HG02642 (cell line): ENCODE measurements around the gene CCDC70.
"Not testable (repeated sequence)": the region's sequence is repeated elsewhere in the genome, so short reads cannot be mapped to it uniquely, and the experiment has no call there.

ENCODE experiments used
- ATAC-seq: cut with Tn5 transposase; IDR thresholded peaks from one replicate; pipeline ENCODE4 v1.9.1; 2021; ENCODE audit warnings: mild to moderate bottlenecking; ENCODE audit not compliant: unreplicated experiment, poor library complexity

CCDC70 gene

GRCh38 chr13:51900471-51900870 lies 38.7 kb downstream of the CCDC70 start:
- ATAC-seq, result no peak

GRCh38 chr13:51902776-51903175 lies 41.0 kb downstream of the CCDC70 start:
- ATAC-seq, result no peak

- no peak for ATAC-seq
Observed at GRCh38 chr13:51905787-51906186, 44.0 kb downstream of the CCDC70 start.

- no peak for ATAC-seq
Observed at GRCh38 chr13:51906581-51906980, 44.8 kb downstream of the CCDC70 start.

GRCh38 chr13:51907040-51907732 lies 45.4 kb downstream of the CCDC70 start:
- no peak for ATAC-seq

GRCh38 chr13:51909265-51909664 lies 47.5 kb downstream of the CCDC70 start:
- ATAC-seq, result not testable (repeated sequence)

GRCh38 chr13:51910508-51910907 lies 48.7 kb downstream of the CCDC70 start:
- ATAC-seq, result no peak

- ATAC-seq, result no peak
Observed at GRCh38 chr13:51912091-51912490, 50.3 kb downstream of the CCDC70 start.

GRCh38 chr13:51912511-51913225 lies 50.9 kb downstream of the CCDC70 start:
- ATAC-seq, result no peak

- no peak for ATAC-seq
Observed at GRCh38 chr13:51913421-51914136, 51.8 kb downstream of the CCDC70 start.

- ATAC-seq, result no peak
Observed at GRCh38 chr13:51914137-51914493, 52.3 kb downstream of the CCDC70 start.
